Colonic mucosa (tissue), 4 donors: ENCODE data around the gene IL10RB. TPM values are rescaled to one million over a fixed set of nuclear protein-coding genes. Genes with fewer than 3 reads are reported as not detected.

Source experiments
- DNase-seq: peaks from one replicate; pipeline ENCODE4 v3.0.0-alpha.2; 2020
- H3K27ac ChIP-seq: fragments of 200-600 bp; one replicate; pipeline ENCODE4 v1.8.0; 2021
- H3K27me3 ChIP-seq: fragments of 200-600 bp; one replicate; pipeline ENCODE4 v1.8.0; 2021
- H3K36me3 ChIP-seq: fragments of 200-600 bp; one replicate; pipeline ENCODE4 v1.8.0; 2021
- H3K4me1 ChIP-seq: fragments of 200-600 bp; one replicate; pipeline ENCODE4 v1.8.0; 2021; ENCODE audit warnings: mild to moderate bottlenecking
- H3K4me3 ChIP-seq: fragments of 200-600 bp; one replicate; pipeline ENCODE4 v1.8.0; 2021
- H3K9ac ChIP-seq, 2 donors: one replicate each; pipeline ENCODE4 v1.7.0; 2013; ENCODE audit warnings: control low read depth in 2 of 2, low read depth in 2 of 2, low read length in 2 of 2
- H3K9me3 ChIP-seq: fragments of 200-600 bp; one replicate; pipeline ENCODE4 v1.8.0; 2021
- CTCF ChIP-seq: fragments of 200-600 bp; IDR thresholded peaks from one replicate; pipeline ENCODE4 v1.8.0; 2022; ENCODE audit warnings: antibody characterized with exemption, mild to moderate bottlenecking
- intact Hi-C: fragments of 100-400 bp; cut with DNase I; formaldehyde crosslinking; loops from one replicate; pipeline ENCODE4 v1.14.1; 2022
- total RNA-seq, 2 donors: library from RNA; stranded (reverse); fragmentation: NEBNext Ultra II Directional in 1 of 2; extraction: Animal tissue kit (Norgen Biotek cat#: 25700) in 1 of 2; gene quantifications; one replicate each; pipeline ENCODE4 v1.2.1, GENCODE V29; 2021
- donor health status: healthy.
- donor health status: DM: no; HTN: no; CAD: no.
- donor health status: DM: no; HTN: no; CAD: no.

Gene IL10RB
- total RNA-seq, 2 donors from 2014 or later, result 48.0 to 86.3 TPM

GRCh38 chr21:33229099-33229783, 36.9 kb upstream of the IL10RB start:
- no peak for DNase-seq
- Histone ChIP-seq H3K36me3 (no peaks in the 10 kb centered on the region), H3K4me1 (peaks cover 3% of the 10 kb centered on the region), H3K27me3 (no peaks in the 10 kb centered on the region), H3K9me3 (no peaks in the 10 kb centered on the region), H3K4me3 (peak overlapping the region; percentile 98), H3K27ac (no peak overlapping the region), H3K9ac (no peak overlapping the region)
- TF ChIP-seq CTCF, result no peak
- intact Hi-C loops, result no loop called here

GRCh38 chr21:33229784-33230544, 36.2 kb upstream of the IL10RB start, which contains the start of gene IFNAR2:
Gene IFNAR2 (plus strand): TSS chr21:33229938. CDS start chr21:33241923, 11,985 bp downstream.
- Histone ChIP-seq H3K36me3 (no peaks in the 10 kb centered on the region), H3K9ac (peak within 1 kb of the TSS; percentile 84 to 96), H3K9me3 (no peaks in the 10 kb centered on the region), H3K27me3 (no peaks in the 10 kb centered on the region), H3K27ac (peak within 1 kb of the TSS; percentile 95), H3K4me1 (peaks cover 3% of the 10 kb centered on the region), H3K4me3 (peak within 1 kb of the TSS; percentile 98)
- no peak for TF ChIP-seq CTCF
- DNase-seq, result peak; percentile 79
- intact Hi-C loops, result no loop called here

GRCh38 chr21:33230545-33231324, 35.4 kb upstream of the IL10RB start:
- peak; percentile 57 for DNase-seq
- Histone ChIP-seq H3K27me3 (no peaks in the 10 kb centered on the region), H3K9ac (peak overlapping the region; percentile 84 to 96), H3K27ac (peak overlapping the region; percentile 95), H3K4me3 (peak overlapping the region; percentile 98), H3K9me3 (no peaks in the 10 kb centered on the region), H3K36me3 (no peaks in the 10 kb centered on the region), H3K4me1 (peaks cover 3% of the 10 kb centered on the region)
- no peak for TF ChIP-seq CTCF
- intact Hi-C loops, result no loop called here

GRCh38 chr21:33231526-33231925, 34.6 kb upstream of the IL10RB start:
- H3K36me3 ChIP-seq, result no peaks in the 10 kb centered on the region
- H3K9ac ChIP-seq, result peak overlapping the region in 1 of 2 donors; percentile 47
- intact Hi-C loops, result no loop called here
- no peak for DNase-seq
- no peak for TF ChIP-seq CTCF
- no peaks in the 10 kb centered on the region for H3K9me3 ChIP-seq
- H3K4me1 ChIP-seq, result peaks cover 3% of the 10 kb centered on the region
- H3K27me3 ChIP-seq, result no peaks in the 10 kb centered on the region
- H3K27ac ChIP-seq, result no peak overlapping the region
- H3K4me3 ChIP-seq, result no peak overlapping the region

GRCh38 chr21:33232291-33233034, 33.7 kb upstream of the IL10RB start:
- no peak for TF ChIP-seq CTCF
- peaks cover 3% of the 10 kb centered on the region for H3K4me1 ChIP-seq
- H3K9me3 ChIP-seq, result no peaks in the 10 kb centered on the region
- H3K27me3 ChIP-seq, result no peaks in the 10 kb centered on the region
- DNase-seq, result no peak
- no peak overlapping the region for H3K4me3 ChIP-seq
- no peak overlapping the region for H3K27ac ChIP-seq
- H3K9ac ChIP-seq, result no peak overlapping the region
- intact Hi-C loops, result no loop called here
- no peaks in the 10 kb centered on the region for H3K36me3 ChIP-seq
